ENCODE data around the gene OLFM3. TPM values are rescaled to one million over a fixed set of nuclear protein-coding genes. Genes with fewer than 3 reads are reported as not detected.

OLFM3 gene
- total RNA-seq, 1 donor from 2014 or later, result 0.52 TPM

- no peaks in the 10 kb centered on the region for H3K9me3 ChIP-seq (ENCODE audit: control insufficient read depth in 3 of 3, low read length in 3 of 3)
- H3K36me3 ChIP-seq (ENCODE audit: control insufficient read depth in 3 of 3, insufficient read depth in 3 of 3, low read length in 3 of 3), result no peaks in the 10 kb centered on the region
- H3K27me3 ChIP-seq (ENCODE audit: control insufficient read depth in 3 of 3, insufficient read depth in 3 of 3, low read length in 3 of 3), result no peaks in the 10 kb centered on the region
- no peaks in the 10 kb centered on the region for H3K4me1 ChIP-seq (ENCODE audit: control insufficient read depth in 3 of 3, insufficient read depth in 3 of 3, low read length in 3 of 3)
- no peak overlapping the region for H3K9ac ChIP-seq (ENCODE audit: low read depth in 1 of 3, low read length in 3 of 3)
- H3K27ac ChIP-seq (ENCODE audit: low read depth, low read length), result no peak overlapping the region
- no peak overlapping the region for H3K4me3 ChIP-seq (ENCODE audit: low read length in 3 of 3)
Observed at GRCh38 chr1:101977266-101977665, 19.5 kb downstream of the OLFM3 start.

- no peak overlapping the region for H3K27ac ChIP-seq (ENCODE audit: low read depth, low read length)
- no peak overlapping the region for H3K9ac ChIP-seq (ENCODE audit: low read depth in 1 of 3, low read length in 3 of 3)
- H3K9me3 ChIP-seq (ENCODE audit: control insufficient read depth in 3 of 3, low read length in 3 of 3), result no peaks in the 10 kb centered on the region
- no peaks in the 10 kb centered on the region for H3K4me1 ChIP-seq (ENCODE audit: control insufficient read depth in 3 of 3, insufficient read depth in 3 of 3, low read length in 3 of 3)
- no peaks in the 10 kb centered on the region for H3K36me3 ChIP-seq (ENCODE audit: control insufficient read depth in 3 of 3, insufficient read depth in 3 of 3, low read length in 3 of 3)
- H3K27me3 ChIP-seq (ENCODE audit: control insufficient read depth in 3 of 3, insufficient read depth in 3 of 3, low read length in 3 of 3), result no peaks in the 10 kb centered on the region
- no peak overlapping the region for H3K4me3 ChIP-seq (ENCODE audit: low read length in 3 of 3)
Observed at GRCh38 chr1:101976161-101976560, 20.6 kb downstream of the OLFM3 start.

- H3K27me3 ChIP-seq (ENCODE audit: control insufficient read depth in 3 of 3, insufficient read depth in 3 of 3, low read length in 3 of 3), result no peaks in the 10 kb centered on the region
- H3K9ac ChIP-seq (ENCODE audit: low read depth in 1 of 3, low read length in 3 of 3), result no peak overlapping the region
- H3K4me3 ChIP-seq (ENCODE audit: low read length in 3 of 3), result no peak overlapping the region
- no peak overlapping the region for H3K27ac ChIP-seq (ENCODE audit: low read depth, low read length)
- H3K36me3 ChIP-seq (ENCODE audit: control insufficient read depth in 3 of 3, insufficient read depth in 3 of 3, low read length in 3 of 3), result no peaks in the 10 kb centered on the region
- H3K9me3 ChIP-seq (ENCODE audit: control insufficient read depth in 3 of 3, low read length in 3 of 3), result no peaks in the 10 kb centered on the region
- H3K4me1 ChIP-seq (ENCODE audit: control insufficient read depth in 3 of 3, insufficient read depth in 3 of 3, low read length in 3 of 3), result no peaks in the 10 kb centered on the region
Observed at GRCh38 chr1:101975371-101975770, 21.4 kb downstream of the OLFM3 start.

GRCh38 chr1:101974599-101975274 is 22.0 kb downstream of the OLFM3 start:
- no peak overlapping the region for H3K27ac ChIP-seq (ENCODE audit: low read depth, low read length)
- no peak overlapping the region for H3K9ac ChIP-seq (ENCODE audit: low read depth in 1 of 3, low read length in 3 of 3)
- no peaks in the 10 kb centered on the region for H3K36me3 ChIP-seq (ENCODE audit: control insufficient read depth in 3 of 3, insufficient read depth in 3 of 3, low read length in 3 of 3)
- H3K4me1 ChIP-seq (ENCODE audit: control insufficient read depth in 3 of 3, insufficient read depth in 3 of 3, low read length in 3 of 3), result no peaks in the 10 kb centered on the region
- H3K9me3 ChIP-seq (ENCODE audit: control insufficient read depth in 3 of 3, low read length in 3 of 3), result no peaks in the 10 kb centered on the region
- no peaks in the 10 kb centered on the region for H3K27me3 ChIP-seq (ENCODE audit: control insufficient read depth in 3 of 3, insufficient read depth in 3 of 3, low read length in 3 of 3)
- H3K4me3 ChIP-seq (ENCODE audit: low read length in 3 of 3), result no peak overlapping the region

GRCh38 chr1:101971304-101971703 is 25.4 kb downstream of the OLFM3 start:
- no peaks in the 10 kb centered on the region for H3K36me3 ChIP-seq (ENCODE audit: control insufficient read depth in 3 of 3, insufficient read depth in 3 of 3, low read length in 3 of 3)
- H3K27me3 ChIP-seq (ENCODE audit: control insufficient read depth in 3 of 3, insufficient read depth in 3 of 3, low read length in 3 of 3), result no peaks in the 10 kb centered on the region
- H3K27ac ChIP-seq (ENCODE audit: low read depth, low read length), result no peak overlapping the region
- H3K4me1 ChIP-seq (ENCODE audit: control insufficient read depth in 3 of 3, insufficient read depth in 3 of 3, low read length in 3 of 3), result no peaks in the 10 kb centered on the region
- no peak overlapping the region for H3K9ac ChIP-seq (ENCODE audit: low read depth in 1 of 3, low read length in 3 of 3)
- H3K4me3 ChIP-seq (ENCODE audit: low read length in 3 of 3), result no peak overlapping the region
- no peaks in the 10 kb centered on the region for H3K9me3 ChIP-seq (ENCODE audit: control insufficient read depth in 3 of 3, low read length in 3 of 3)

- Histone ChIP-seq H3K4me3 (ENCODE audit: low read length in 3 of 3) (no peak overlapping the region), H3K9ac (ENCODE audit: low read depth in 1 of 3, low read length in 3 of 3) (no peak overlapping the region), H3K9me3 (ENCODE audit: control insufficient read depth in 3 of 3, low read length in 3 of 3) (no peaks in the 10 kb centered on the region), H3K4me1 (ENCODE audit: control insufficient read depth in 3 of 3, insufficient read depth in 3 of 3, low read length in 3 of 3) (no peaks in the 10 kb centered on the region), H3K27ac (ENCODE audit: low read depth, low read length) (no peak overlapping the region), H3K27me3 (ENCODE audit: control insufficient read depth in 3 of 3, insufficient read depth in 3 of 3, low read length in 3 of 3) (no peaks in the 10 kb centered on the region), H3K36me3 (ENCODE audit: control insufficient read depth in 3 of 3, insufficient read depth in 3 of 3, low read length in 3 of 3) (no peaks in the 10 kb centered on the region)
Observed at GRCh38 chr1:101967871-101968270, 28.9 kb downstream of the OLFM3 start.

GRCh38 chr1:101965341-101965740 is 31.4 kb downstream of the OLFM3 start:
- no peak overlapping the region for H3K27ac ChIP-seq (ENCODE audit: low read depth, low read length)
- no peaks in the 10 kb centered on the region for H3K4me1 ChIP-seq (ENCODE audit: control insufficient read depth in 3 of 3, insufficient read depth in 3 of 3, low read length in 3 of 3)
- H3K9me3 ChIP-seq (ENCODE audit: control insufficient read depth in 3 of 3, low read length in 3 of 3), result no peaks in the 10 kb centered on the region
- H3K9ac ChIP-seq (ENCODE audit: low read depth in 1 of 3, low read length in 3 of 3), result no peak overlapping the region
- H3K27me3 ChIP-seq (ENCODE audit: control insufficient read depth in 3 of 3, insufficient read depth in 3 of 3, low read length in 3 of 3), result no peaks in the 10 kb centered on the region
- no peak overlapping the region for H3K4me3 ChIP-seq (ENCODE audit: low read length in 3 of 3)
- no peaks in the 10 kb centered on the region for H3K36me3 ChIP-seq (ENCODE audit: control insufficient read depth in 3 of 3, insufficient read depth in 3 of 3, low read length in 3 of 3)

GRCh38 chr1:101964708-101965107 is 32.0 kb downstream of the OLFM3 start:
- H3K4me3 ChIP-seq (ENCODE audit: low read length in 3 of 3), result no peak overlapping the region

GRCh38 chr1:101960142-101960541 is 36.6 kb downstream of the OLFM3 start:
- Histone ChIP-seq H3K9me3 (ENCODE audit: control insufficient read depth in 3 of 3, low read length in 3 of 3) (no peaks in the 10 kb centered on the region), H3K4me3 (ENCODE audit: low read length in 3 of 3) (no peak overlapping the region), H3K36me3 (ENCODE audit: control insufficient read depth in 3 of 3, insufficient read depth in 3 of 3, low read length in 3 of 3) (no peaks in the 10 kb centered on the region), H3K4me1 (ENCODE audit: control insufficient read depth in 3 of 3, insufficient read depth in 3 of 3, low read length in 3 of 3) (no peaks in the 10 kb centered on the region), H3K9ac (ENCODE audit: low read depth in 1 of 3, low read length in 3 of 3) (no peak overlapping the region), H3K27ac (ENCODE audit: low read depth, low read length) (no peak overlapping the region), H3K27me3 (ENCODE audit: control insufficient read depth in 3 of 3, insufficient read depth in 3 of 3, low read length in 3 of 3) (no peaks in the 10 kb centered on the region)

More at GRCh38 chr1:101964708-101965107, 32.0 kb downstream of the OLFM3 start:
- no peaks in the 10 kb centered on the region for H3K27me3 ChIP-seq (ENCODE audit: control insufficient read depth in 3 of 3, insufficient read depth in 3 of 3, low read length in 3 of 3)
- no peaks in the 10 kb centered on the region for H3K36me3 ChIP-seq (ENCODE audit: control insufficient read depth in 3 of 3, insufficient read depth in 3 of 3, low read length in 3 of 3)
- H3K4me1 ChIP-seq (ENCODE audit: control insufficient read depth in 3 of 3, insufficient read depth in 3 of 3, low read length in 3 of 3), result no peaks in the 10 kb centered on the region
- no peak overlapping the region for H3K27ac ChIP-seq (ENCODE audit: low read depth, low read length)
- H3K9me3 ChIP-seq (ENCODE audit: control insufficient read depth in 3 of 3, low read length in 3 of 3), result no peaks in the 10 kb centered on the region
- H3K9ac ChIP-seq (ENCODE audit: low read depth in 1 of 3, low read length in 3 of 3), result no peak overlapping the region

- no peaks in the 10 kb centered on the region for H3K27me3 ChIP-seq (ENCODE audit: control insufficient read depth in 3 of 3, insufficient read depth in 3 of 3, low read length in 3 of 3)
- no peak overlapping the region for H3K9ac ChIP-seq (ENCODE audit: low read depth in 1 of 3, low read length in 3 of 3)
- no peaks in the 10 kb centered on the region for H3K36me3 ChIP-seq (ENCODE audit: control insufficient read depth in 3 of 3, insufficient read depth in 3 of 3, low read length in 3 of 3)
- H3K4me1 ChIP-seq (ENCODE audit: control insufficient read depth in 3 of 3, insufficient read depth in 3 of 3, low read length in 3 of 3), result no peaks in the 10 kb centered on the region
- no peaks in the 10 kb centered on the region for H3K9me3 ChIP-seq (ENCODE audit: control insufficient read depth in 3 of 3, low read length in 3 of 3)
- no peak overlapping the region for H3K27ac ChIP-seq (ENCODE audit: low read depth, low read length)
- no peak overlapping the region for H3K4me3 ChIP-seq (ENCODE audit: low read length in 3 of 3)
Observed at GRCh38 chr1:101959456-101959855, 37.3 kb downstream of the OLFM3 start.

Measured in skeletal muscle tissue (tissue), 4 donors.